DMS53 (cell line): ENCODE results near the gene DIP2A.
A peak's percentile ranks its signal among the peaks of the same experiment; 100 is the strongest.
"Not testable (repeated sequence)": the region's sequence is repeated elsewhere in the genome, so short reads cannot be mapped to it uniquely, and the experiment has no call there.

Source experiments
- DNase-seq: peaks from one replicate; lab custom pipeline; 2025; lab: John Stamatoyannopoulos, UW

The DIP2A gene

DNA sequence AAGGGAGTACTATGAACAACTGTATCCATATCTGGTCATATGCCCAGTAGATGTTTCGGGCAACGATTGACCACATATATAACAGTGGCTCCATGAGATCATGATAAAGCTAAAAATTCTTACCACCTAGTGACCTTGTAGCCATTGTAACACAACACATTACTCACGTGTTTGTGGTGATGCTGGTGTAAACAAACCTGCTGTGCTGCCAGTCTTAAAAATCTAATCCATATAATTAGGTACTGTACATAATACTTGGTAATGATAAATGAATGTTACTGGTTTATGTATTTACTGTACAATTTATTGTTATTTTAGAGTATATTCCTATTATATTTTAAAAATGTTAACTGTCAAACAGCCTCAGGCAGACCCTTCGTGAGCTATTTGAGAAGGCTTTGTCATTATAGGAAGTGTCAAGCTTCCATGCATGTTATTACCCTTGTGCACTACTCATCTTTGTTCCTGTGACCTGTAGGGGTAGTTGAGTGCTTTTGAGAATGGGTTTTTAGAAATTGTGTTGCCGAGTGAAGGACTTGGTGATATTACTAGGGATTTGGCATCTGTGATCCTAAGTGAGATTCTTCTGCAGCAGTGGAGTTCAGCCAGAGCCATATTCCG lies 23.6 kb downstream of the DIP2A start:
- DNase-seq: no peak

DNA sequence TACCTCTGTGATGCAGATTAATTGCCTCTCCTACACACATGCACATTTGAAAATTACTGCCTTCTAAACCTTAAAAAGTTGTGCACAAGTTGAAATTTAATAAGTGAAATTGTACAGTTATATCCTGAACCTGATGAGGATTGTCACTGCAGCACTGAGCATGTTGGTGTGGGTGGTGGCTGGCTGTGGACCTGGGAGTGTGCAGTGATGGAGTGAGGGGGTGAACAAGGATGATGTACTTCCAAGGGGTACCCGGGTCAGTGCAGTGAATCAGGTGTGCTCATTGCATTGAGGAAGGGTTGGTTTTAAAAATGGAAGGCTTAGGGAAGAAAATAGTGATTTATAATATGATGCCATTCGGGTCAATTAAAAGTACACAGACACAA lies 24.1 kb downstream of the DIP2A start:
- DNase-seq: no peak

DNA sequence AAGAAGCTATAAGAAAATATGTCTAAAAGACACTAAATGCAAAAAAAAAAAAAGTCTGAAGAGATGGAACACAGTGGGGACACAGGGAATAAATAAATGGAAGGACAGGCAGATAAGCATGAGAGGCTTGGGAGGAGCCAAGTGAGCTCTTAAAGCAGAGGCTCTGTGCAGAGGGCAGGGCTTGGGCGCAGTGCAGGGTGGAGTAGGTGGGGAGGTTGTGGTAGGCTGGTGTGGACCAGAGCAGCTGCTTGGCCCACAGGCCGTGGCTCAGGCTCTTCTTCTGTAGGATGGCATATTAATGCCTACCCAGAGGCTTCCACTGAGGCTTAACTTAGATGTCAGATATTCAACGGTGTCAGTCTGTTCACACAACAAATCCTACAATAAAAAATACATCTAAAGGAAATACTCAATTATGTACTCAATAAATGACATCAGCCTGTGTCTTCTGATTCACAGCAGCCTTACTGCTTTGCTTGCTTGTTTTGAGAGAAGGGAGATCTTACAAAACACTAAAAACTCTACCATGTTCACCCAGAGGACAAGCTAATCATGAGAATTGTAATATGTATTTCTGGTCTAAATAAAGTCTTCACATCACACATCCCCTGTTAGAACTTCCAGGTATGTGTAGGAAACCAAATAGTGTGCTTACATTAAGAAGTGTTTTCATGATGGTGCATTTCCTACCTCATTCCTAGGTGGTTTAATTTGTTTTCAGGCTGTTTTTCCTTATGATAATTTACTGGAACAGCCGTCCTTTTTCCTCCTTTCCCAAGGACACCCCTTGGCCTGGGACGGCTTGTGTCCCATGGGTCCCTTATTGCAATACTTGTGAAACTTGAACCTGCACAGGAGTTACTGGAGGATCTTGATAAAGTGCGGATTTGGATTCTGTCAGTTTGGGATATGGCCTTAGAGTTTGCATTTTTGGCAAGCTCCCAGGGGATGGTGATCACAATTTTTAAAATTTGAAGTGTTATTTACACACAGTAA lies 24.9 kb downstream of the DIP2A start:
- DNase-seq: no peak

DNA sequence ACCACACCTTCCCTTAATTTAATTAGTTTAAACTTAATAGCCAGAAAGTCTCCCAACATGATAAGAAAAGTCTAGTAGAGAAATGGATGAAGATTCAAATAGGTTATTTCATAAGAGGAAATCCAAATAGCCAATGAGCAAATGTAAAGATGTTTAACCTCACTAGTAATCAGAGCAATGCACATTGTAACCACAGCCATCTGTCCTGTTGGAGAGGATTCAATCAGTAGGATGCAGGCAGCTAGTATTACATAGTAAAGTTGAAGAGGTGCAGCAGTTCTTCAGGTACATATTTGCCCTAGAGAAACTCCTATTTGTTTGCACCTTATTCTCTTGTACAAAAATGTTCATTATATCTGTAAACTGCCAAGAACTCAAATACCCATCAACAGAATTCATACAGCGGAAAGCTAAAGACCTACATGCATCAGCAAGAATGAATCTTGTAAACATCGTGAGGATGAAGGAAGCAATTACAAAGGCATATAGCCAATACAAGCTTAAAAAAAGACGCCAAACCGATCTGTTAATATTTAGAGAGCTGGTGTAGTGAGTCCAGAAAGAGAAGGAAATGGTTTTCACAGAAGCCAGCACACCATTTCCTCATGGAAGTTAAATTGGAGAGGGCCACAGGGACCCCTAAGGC lies 27.9 kb downstream of the DIP2A start:
- no peak for DNase-seq

DNA sequence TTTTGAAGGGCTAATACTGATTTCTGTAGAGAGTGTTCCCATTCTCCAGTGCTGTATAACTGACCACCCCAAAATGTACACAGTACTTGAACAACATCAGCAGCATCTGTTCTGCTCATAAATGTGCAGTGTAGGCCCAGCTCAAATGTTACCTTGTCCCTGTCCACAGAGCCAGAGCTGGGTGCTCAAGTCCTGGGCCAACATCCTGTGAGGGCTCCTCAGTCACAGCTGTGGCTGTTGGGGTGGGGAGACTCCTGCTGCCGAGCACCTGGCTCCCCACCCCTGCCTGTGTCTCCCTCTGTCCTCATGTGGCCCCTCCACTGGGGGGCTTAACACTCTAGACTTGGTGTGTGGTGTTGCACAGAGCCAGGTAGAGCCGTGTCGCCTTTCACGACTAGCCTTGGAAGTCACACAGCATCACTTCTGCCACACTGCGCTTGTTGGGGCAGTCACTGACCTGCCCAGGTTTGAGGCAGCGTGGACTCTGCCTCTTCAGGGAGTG lies 30.5 kb downstream of the DIP2A start:
- no peak for DNase-seq

DNA sequence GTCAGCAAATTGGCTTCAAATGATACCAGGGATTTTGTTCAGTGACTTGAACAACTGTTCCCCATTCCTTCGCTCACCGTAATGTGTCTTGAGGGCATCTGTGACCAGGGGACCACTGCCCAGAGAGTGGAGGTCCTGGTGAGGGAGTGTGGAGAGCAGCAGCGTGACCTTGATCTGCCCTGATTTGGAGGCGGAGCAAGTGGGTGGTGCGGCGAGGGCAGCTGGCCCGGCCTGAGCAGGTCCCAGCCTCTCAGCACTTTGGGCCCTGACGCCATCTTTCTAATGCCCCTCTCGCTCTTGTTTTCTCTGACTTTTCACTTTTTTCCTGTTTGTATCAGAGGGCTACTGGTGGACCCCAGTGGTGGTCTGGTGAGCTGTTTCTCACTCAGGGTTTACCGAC lies 31.1 kb downstream of the DIP2A start:
- no peak for DNase-seq

DNA sequence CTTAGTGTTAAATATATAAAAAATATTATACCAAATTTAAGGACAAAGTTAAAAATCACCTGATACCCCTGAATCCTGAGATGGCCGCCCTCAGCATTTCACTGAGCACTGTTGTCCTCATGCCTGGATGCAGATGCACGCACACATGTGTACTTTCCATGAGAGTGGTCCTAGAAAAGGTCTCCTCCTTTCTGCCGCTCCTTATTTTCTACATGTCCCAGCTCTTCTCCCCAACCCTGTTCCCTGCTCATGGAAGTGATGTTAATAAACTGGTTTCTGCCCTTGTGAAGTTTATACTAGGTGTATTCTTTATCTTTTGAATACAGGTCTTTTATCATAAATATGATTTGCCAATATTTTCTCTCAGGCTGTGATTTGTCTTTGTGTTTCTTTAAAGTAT lies 32.9 kb downstream of the DIP2A start:
- no peak for DNase-seq

DNA sequence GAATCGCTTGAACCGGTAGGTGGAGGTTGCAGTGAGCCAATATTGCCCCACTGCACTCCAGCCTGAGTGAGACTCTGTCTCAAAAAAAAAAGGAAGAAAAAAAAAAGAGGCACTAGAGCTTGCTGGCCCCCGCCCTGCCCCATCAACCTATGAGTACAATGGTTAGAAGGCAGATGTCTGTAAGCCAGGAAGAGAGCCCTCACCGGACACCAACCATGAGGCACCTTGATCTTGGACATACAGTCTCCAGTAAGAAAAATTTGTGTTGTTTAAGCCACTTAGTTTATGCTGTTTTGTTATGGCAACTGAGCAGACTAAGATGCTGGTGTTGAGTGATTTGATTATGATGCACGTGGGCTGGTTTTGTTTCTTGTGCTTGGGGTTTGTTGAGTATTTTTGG lies 34.2 kb downstream of the DIP2A start:
- DNase-seq: no peak

DNA sequence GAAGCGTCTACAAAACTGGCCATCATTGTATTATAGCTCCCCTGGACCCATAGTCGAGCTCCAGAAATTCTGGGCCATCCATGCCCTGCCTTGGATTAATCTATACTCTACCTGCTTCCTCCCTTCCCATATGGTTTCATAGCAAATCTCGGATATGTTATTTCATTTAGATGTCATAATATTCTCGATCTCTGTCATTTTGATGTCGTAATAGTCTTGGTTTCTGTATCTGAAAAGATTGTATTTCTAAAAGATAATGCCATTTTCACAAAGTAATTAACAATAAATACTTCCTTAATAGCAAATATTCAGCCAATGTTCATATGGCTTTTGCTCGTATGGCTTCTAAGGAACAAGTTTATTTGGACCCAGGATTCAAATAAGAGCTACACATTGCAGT lies 35.1 kb downstream of the DIP2A start:
- no peak for DNase-seq

DNA sequence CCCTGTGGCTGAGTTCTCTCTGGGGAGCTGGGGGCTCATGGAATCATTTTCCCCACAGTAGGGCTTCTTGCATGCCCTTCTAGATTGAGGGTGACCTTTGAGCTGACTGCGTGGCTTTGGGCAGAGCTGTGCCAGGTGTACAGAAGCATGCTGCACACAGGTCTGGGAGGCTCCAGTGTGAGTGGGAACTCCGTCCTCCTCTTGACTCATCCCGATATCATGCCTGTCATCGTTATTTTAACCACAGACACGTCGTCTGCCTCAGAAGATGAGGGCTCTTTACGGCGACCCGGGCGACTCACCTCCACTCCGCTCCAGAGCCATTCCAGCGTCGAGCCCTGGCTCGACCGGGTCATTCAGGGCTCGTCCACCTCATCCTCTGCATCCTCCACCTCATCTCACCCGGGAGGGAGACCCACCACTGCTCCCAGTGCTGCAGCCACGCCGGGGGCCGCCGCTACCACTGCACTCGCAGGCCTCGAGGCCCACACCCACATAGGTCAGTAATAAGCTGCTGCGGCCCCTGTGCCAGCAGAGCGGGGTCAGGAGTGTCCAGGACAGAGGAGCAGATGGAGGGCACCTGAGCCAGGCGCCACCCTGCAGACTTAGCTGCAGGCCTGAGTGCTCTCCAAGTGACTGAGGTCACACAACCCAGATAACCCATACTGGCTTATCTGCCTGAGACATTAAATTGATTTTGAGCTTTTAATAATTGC lies 39.8 kb downstream of the DIP2A start:
- no peak for DNase-seq

DNA sequence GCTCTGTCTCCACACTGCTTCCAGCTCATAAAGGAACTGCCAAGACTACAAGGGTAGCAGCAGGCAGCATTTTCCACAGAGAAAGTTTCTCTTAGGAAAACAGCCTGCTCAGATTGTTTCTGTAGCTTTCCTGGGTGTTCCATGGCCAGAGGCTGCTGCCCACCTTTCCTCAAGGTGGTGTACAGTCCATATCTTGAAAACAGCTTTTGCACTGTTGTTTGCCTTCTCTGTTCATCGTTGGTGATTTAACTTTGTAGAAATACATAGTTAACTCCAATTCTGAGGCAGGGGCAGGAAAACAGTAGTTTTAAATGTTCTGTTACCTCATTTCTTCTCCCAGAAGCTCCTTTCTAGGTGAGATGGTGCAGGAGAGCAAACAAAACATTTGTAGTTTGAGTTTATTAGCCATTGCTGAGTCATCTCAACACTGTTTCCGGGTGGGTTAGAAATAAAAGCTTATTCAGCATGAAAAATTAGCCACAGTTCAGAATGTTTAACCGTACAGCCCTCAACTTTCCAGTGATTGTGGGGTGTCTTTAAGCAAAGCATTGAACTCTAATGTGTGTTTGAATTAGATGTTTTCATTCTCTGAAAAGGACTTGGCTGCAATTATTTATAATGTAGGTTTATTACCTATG lies 41.7 kb downstream of the DIP2A start:
- DNase-seq: peak; percentile 68

DNA sequence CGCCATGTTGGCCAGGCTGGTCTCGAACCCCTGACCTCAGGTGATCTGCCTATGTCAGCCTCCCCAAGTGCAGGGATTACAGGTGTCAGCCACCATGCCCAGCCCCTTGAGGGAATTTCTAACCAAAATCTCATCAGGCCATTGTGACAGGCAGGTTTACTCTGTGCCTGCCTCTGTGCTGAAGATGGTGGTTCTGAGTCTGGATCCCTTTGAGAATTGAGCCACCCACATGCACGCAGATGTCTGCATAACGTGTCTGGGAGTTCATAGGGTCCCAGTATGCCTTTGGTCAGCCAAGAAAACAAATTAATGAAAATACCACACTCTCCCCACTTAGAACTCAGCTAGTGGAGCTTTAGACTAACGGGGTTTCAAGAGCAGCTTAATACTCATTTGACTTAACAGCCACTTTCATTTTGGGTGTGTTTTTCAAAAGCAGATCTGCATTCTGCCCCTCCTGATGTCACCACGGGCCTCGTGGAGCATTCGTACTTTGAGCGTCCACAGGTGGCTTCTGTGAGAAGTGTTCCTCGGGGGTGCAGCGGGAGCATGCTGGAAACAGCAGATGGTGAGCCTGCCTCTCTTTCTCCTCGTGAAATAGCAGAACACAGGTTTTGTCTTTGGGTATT lies 45.3 kb downstream of the DIP2A start:
- no peak for DNase-seq

DNA sequence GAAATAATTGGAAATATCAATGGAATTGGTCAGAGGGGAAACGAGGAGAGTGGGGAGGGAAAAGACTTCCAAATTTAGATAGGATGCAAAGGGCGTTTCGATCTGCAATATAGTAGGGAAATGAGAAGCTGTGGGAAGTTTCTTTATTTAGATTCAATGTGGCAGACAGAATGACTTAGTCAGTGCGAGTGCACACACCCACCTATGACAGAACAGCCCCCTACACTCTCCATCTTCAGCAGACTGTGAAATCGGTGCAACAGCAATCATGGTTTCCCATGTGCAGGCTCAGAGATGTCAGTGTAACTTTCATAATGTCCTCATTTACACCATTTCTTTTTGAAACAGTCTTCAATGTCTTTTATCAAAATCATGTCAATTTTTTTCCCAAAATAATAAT lies 46.0 kb downstream of the DIP2A start:
- no peak for DNase-seq

DNA sequence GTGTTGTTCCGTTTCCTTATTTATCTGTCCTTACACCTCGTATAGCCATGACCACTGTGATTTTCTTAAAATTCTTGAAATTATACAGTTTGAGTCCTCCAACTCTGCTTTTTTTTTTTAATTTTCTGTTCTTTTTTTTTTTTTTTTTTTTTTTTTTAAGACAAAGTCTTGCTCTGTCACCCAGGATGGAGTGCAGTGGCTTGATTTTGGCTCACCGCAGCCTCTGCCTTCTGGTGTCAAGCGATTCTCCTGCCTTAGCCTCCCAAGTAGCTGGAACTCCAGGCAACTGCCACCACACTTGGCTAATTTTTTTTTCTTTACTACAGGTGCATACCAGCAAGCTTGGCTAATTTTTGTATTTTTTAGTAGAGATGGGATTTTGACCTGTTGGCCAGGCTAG lies 48.9 kb downstream of the DIP2A start:
- no peak for DNase-seq

DNA sequence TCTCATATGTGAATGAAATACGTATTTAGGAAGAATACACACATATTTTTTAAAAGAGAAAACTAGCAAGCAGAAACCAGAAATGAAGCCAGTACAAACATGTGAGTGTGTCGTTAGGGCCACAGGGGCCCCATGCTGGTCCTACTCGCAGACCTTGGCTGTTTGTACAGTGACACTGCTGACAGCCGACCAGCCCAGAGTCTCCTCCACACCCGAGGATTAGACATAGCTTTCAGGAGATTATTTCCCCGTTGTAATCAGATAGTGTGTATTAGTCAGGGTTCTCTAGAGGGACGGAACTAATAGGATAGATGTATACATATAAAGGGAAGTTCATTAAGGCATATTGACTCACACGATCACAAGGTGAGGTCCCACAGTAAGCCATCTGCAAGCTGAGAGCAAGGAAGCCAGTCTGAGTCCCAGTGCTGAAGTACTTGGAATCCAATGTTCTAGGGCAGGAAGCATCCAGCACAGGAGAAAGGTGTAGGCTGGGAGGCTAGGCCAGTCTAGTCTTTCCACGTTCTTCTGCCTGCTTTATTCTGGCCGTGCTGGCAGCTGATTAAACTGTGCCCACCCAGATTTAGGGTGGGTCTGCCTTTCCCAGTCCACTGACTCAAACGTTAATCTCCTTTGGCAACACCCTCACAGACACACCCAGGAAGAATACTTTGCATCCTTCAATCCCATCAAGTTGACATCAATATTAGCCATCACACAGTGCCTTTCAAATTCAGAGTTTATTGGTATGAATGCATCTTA lies 51.2 kb downstream of the DIP2A start:
- no peak for DNase-seq

DNA sequence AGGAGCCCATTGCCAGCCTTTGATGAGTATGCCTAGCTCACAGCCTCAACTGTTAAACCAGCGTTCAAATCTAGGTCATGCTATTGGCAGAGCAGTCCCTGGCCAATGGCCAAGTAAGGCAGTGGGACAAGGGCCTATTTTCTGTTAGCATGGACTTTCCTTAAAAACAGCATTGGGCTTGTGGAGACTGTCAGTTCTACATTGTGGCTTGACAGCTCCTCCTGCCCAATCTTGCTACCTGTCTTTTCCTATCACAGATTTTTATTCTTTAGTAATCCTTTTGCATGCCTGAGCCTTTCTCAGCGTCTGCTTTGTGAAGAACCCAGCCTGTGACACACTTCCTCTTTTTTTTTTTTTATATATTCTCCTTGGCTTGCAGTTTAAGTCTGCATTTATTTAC lies 56.4 kb downstream of the DIP2A start:
- DNase-seq: no peak

DNA sequence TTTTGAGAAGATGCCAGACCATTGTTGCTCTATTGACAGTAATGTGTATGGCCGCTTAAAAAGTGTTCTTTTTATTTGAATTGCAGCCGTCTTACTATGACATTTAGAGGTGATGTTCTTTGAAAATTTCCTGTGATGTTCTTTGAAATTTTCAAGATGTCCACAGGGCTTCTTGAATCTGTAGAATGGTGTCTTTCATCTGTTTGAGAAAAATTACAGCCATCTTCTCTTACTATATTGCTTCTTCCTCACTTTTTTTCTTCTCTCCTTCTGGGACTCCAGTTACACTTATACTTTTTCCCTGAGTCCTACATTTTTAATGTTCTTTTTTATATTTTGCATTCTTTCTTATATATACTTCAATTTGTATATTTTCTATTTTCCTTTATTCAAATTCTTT lies 57.4 kb downstream of the DIP2A start:
- no peak for DNase-seq

DNA sequence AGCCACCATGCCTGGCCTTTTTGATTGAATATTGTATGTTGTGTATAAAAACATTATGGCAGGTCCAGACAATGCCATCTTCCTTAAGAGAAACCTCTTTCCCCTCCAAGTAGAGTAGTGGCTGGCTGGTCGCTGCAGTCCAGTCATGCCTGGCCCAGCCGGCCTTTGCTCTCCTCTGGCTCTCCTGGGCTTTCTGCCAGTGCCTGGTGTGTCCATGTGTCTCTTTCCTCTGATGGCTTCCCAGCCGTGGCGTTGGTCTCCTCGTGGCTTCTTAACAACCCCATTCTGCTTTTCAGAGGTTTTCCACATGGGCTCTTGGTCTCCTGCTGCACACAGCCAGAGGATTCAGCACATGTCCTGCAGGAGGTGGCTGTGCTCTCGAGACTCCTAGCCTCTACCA lies 58.7 kb downstream of the DIP2A start:
- no peak for DNase-seq

DNA sequence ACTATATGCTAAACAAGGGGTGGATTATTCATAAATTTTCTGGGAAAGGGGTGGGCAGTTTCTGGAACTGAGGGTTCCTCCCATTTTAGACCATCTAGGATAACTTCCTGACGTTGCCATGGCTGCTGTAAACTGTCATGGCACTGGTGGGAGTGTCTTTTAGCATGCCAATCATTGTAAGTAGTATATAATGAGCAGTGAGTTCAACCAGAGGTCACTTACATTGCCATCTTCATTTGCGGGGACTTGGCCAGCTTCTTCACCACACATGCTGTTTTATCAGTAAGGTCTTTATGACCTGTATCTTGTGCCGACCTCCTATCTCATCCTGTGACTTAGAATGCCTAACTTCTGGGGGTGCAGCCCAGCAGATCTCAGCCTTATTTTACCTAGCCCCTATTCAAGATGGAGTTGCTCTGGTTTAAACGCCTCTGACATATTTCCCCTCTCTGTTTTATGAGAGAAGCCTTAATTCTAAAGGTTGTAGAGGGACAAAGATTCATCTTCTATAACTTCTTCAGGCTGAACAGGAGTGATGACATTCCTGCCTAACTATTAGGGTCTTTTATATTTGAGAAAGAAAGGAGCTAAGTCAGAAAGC lies 60.4 kb downstream of the DIP2A start:
- no peak for DNase-seq

DNA sequence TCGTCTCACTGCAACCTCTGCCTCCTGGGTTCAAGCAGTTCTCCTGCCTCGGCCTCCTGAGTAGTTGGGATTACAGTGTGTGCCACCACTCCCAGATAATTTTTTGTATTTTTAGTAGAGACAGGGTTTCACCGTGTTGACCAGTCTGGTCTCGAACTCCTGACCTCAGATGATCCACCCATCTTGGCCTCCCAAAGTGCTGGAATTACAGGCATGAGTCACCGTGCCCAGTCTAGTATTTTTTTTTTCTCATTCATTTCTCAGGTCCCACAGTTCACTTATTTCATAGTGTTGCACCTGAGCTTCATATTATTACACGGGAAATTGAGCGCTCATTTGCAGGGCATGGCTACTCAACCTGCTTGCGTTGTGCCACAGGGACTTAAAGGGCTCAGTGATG lies 68.7 kb downstream of the DIP2A start:
- DNase-seq: not testable (repeated sequence)
